Smooth muscle cell (in vitro differentiated cells): ENCODE results near the gene CACNA1A. TPM values are rescaled to one million over a fixed set of nuclear protein-coding genes. Genes with fewer than 3 reads are reported as not detected.
A peak's percentile ranks its signal among the peaks of the same experiment; 100 is the strongest.

Experiments
- DNase-seq: peaks from one replicate; lab custom pipeline; 2025; ENCODE audit not compliant: unreplicated experiment; lab: John Stamatoyannopoulos, UW
- H2AFZ ChIP-seq: fragments of 200-600 bp; sonication (generic); 2 replicates; pipeline ENCODE4 v1.6.0; 2016; ENCODE audit warnings: antibody characterized with exemption, low read depth, mild to moderate bottlenecking
- H3F3A ChIP-seq: fragments of 200-600 bp; sonication (generic); 2 replicates; pipeline ENCODE4 v1.6.0; 2017; ENCODE audit warnings: antibody characterized with exemption, low read depth
- H3K27ac ChIP-seq: fragments of 200-600 bp; sonication (generic); 2 replicates; pipeline ENCODE4 v1.5.1; 2016; ENCODE audit warnings: low read depth, mild to moderate bottlenecking
- H3K27me3 ChIP-seq: fragments of 200-600 bp; sonication (generic); 2 replicates; pipeline ENCODE4 v1.6.1; 2016; ENCODE audit warnings: low read depth, mild to moderate bottlenecking
- H3K36me3 ChIP-seq: fragments of 200-600 bp; sonication (generic); 2 replicates; pipeline ENCODE4 v1.5.1; 2016; ENCODE audit warnings: low read depth
- H3K4me1 ChIP-seq: fragments of 200-600 bp; sonication (generic); 2 replicates; pipeline ENCODE4 v1.5.1; 2016; ENCODE audit warnings: low read depth
- H3K4me2 ChIP-seq: fragments of 200-600 bp; sonication (generic); 2 replicates; pipeline ENCODE4 v1.6.0; 2016; ENCODE audit warnings: mild to moderate bottlenecking
- H3K4me3 ChIP-seq: fragments of 200-600 bp; sonication (generic); 2 replicates; pipeline ENCODE4 v1.5.1; 2016; ENCODE audit warnings: mild to moderate bottlenecking
- H3K79me2 ChIP-seq: fragments of 200-600 bp; sonication (generic); 2 replicates; pipeline ENCODE4 v1.6.0; 2016; ENCODE audit warnings: low read depth, mild to moderate bottlenecking
- H3K9ac ChIP-seq: fragments of 200-600 bp; sonication (generic); 2 replicates; pipeline ENCODE4 v1.6.0; 2016; ENCODE audit warnings: low read depth
- H3K9me3 ChIP-seq: fragments of 200-600 bp; sonication (generic); replicated peaks from 2 replicates; pipeline ENCODE4 v1.5.1; 2016; ENCODE audit warnings: low read depth
- H4K20me1 ChIP-seq: fragments of 200-600 bp; sonication (generic); 2 replicates; pipeline ENCODE4 v1.6.0; 2016; ENCODE audit warnings: low read depth
- CTCF ChIP-seq: fragments of 200-600 bp; sonication (generic); IDR thresholded peaks from 2 replicates; pipeline ENCODE4 v1.5.1; 2017; ENCODE audit warnings: borderline replicate concordance, mild to moderate bottlenecking, antibody characterized with exemption; ENCODE audit not compliant: insufficient read depth, poor library complexity, severe bottlenecking
- WGBS: methylation state at CpG from one replicate; pipeline ENCODE4 v1.1.7; 2016; ENCODE audit warnings: low lambda C conversion rate; 5-methylcytosine and 5-hydroxymethylcytosine counted together
- polyA plus RNA-seq: library from polyadenylated mRNA; unstranded; fragments of >200 nt; fragmentation: Nextera tagmentation; extraction: Ambion mirVana; gene quantifications from 2 replicates; pipeline ENCODE4 v1.2.1, GENCODE V29; 2016
- total RNA-seq: library from RNA; depleted of rRNA; stranded (reverse); fragments of >200 nt; gene quantifications from 2 replicates; pipeline ENCODE4 v1.2.3, GENCODE V29; 2014

The CACNA1A gene
- total and polyA plus RNA-seq, 2 experiments from 2014 or later, result 1.3 to 3.0 TPM

DNA sequence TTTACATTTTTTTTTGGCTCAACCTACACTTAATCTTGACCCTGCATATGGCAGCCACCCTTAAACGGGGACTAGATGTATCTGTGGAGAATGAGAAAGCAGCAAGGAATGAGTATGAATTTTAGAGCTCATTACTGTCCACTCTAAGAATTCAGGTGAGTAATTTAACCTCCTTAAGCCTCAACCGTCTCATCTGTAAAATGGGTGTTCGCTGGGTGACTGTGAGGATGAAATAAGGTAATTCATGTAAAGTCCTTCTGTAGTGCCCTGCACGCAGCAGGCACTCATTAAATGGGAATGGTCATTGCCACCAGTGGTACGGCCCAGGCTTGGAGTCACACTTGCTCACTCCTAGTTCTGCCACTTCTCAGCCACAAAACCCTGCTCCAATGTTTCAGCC is 135.3 kb downstream of the CACNA1A start:
- no peaks in the 10 kb centered on the region for H4K20me1 ChIP-seq
- 88% methylated on average over 5 of the region's 5 CpGs for WGBS
- H3K4me3 ChIP-seq, result no peak overlapping the region
- no peaks in the 10 kb centered on the region for H3K27me3 ChIP-seq
- no peaks in the 10 kb centered on the region for H3F3A ChIP-seq
- no peak overlapping the region for H2AFZ ChIP-seq
- H3K27ac ChIP-seq, result no peak overlapping the region
- H3K4me1 ChIP-seq, result no peaks in the 10 kb centered on the region
- no peaks in the 10 kb centered on the region for H3K79me2 ChIP-seq
- TF ChIP-seq CTCF, result no peak
- H3K4me2 ChIP-seq, result no peak overlapping the region
- DNase-seq, result no peak
- H3K9me3 ChIP-seq, result no peaks in the 10 kb centered on the region
- H3K36me3 ChIP-seq, result no peaks in the 10 kb centered on the region
- H3K9ac ChIP-seq, result no peak overlapping the region

- Histone ChIP-seq H3K9me3 (no peaks in the 10 kb centered on the region), H3K9ac (no peak overlapping the region), H3K4me3 (no peak overlapping the region), H4K20me1 (no peaks in the 10 kb centered on the region), H3K79me2 (no peaks in the 10 kb centered on the region), H3K27ac (no peak overlapping the region), H3K27me3 (no peaks in the 10 kb centered on the region), H3F3A (no peaks in the 10 kb centered on the region), H2AFZ (no peak overlapping the region), H3K4me2 (no peak overlapping the region), H3K36me3 (no peaks in the 10 kb centered on the region), H3K4me1 (no peaks in the 10 kb centered on the region)
- WGBS, result 75% methylated on average over 13 of the region's 13 CpGs
- peak; percentile 49 for TF ChIP-seq CTCF
- no peak for DNase-seq
Measured at GRCh38 chr19:13366529-13367143, 139.6 kb downstream of the CACNA1A start.

GRCh38 chr19:13363954-13364353 is 142.3 kb downstream of the CACNA1A start:
- no peak overlapping the region for H3K9ac ChIP-seq
- no peaks in the 10 kb centered on the region for H3K9me3 ChIP-seq
- no peaks in the 10 kb centered on the region for H3F3A ChIP-seq
- no peaks in the 10 kb centered on the region for H3K36me3 ChIP-seq
- no peak for TF ChIP-seq CTCF
- 75% methylated on average over 5 of the region's 5 CpGs for WGBS
- no peaks in the 10 kb centered on the region for H3K4me1 ChIP-seq
- H3K27ac ChIP-seq, result no peak overlapping the region
- DNase-seq, result no peak
- no peak overlapping the region for H2AFZ ChIP-seq
- no peak overlapping the region for H3K4me2 ChIP-seq
- H3K4me3 ChIP-seq, result no peak overlapping the region
- no peaks in the 10 kb centered on the region for H3K27me3 ChIP-seq
- no peaks in the 10 kb centered on the region for H4K20me1 ChIP-seq
- no peaks in the 10 kb centered on the region for H3K79me2 ChIP-seq

GRCh38 chr19:13363245-13363644 is 143.0 kb downstream of the CACNA1A start:
- Histone ChIP-seq H3F3A (no peaks in the 10 kb centered on the region), H3K27ac (no peak overlapping the region), H3K4me2 (no peak overlapping the region), H3K4me1 (no peaks in the 10 kb centered on the region), H3K36me3 (no peaks in the 10 kb centered on the region), H4K20me1 (no peaks in the 10 kb centered on the region), H3K79me2 (no peaks in the 10 kb centered on the region), H3K9me3 (no peaks in the 10 kb centered on the region), H2AFZ (no peak overlapping the region), H3K4me3 (no peak overlapping the region), H3K9ac (no peak overlapping the region), H3K27me3 (no peaks in the 10 kb centered on the region)
- no peak for DNase-seq
- WGBS, result 72% methylated on average over 7 of the region's 7 CpGs
- TF ChIP-seq CTCF, result no peak
